D721Med (cell line): ENCODE data around the gene MRM3.
"Not testable (repeated sequence)": the region's sequence is repeated elsewhere in the genome, so short reads cannot be mapped to it uniquely, and the experiment has no call there.

ENCODE experiments used
- DNase-seq: peaks from one replicate; pipeline ENCODE4 v3.0.0; 2011; ENCODE audit warnings: low spot score; ENCODE audit not compliant: insufficient read length
- FAIRE-seq: peaks from 2 replicates; lab custom pipeline; 2011; peaks lifted over from hg19 to GRCh38; lab: Jason Lieb, UNC
- TF ChIP-seq, protein P1 (sequence below): IDR thresholded peaks from 2 replicates; pipeline ENCODE4 v1.5.1; 2012; ENCODE audit warnings: mild to moderate bottlenecking, control low read depth; ENCODE audit not compliant: insufficient read depth; ENCODE audit errors: missing control alignments

The MRM3 gene

DNA sequence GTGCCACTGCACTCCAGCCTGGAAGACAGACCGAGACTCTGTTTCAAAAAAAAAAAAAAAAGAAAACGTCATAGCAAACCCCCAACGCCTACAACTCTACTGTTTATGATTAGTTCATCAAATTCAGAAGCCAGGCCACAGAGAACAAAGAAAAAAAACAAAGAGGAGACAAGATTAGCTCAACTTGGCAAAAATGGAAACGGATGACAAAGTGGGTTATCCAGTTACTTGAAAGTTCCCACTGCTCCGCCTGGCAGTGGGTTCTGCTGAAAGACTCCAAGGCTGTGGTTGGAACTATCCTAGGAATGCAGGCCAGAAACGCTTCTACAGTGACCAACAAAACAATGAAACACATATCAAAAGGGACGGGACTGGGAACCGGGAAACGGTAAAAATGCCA, 53.1 kb downstream of the MRM3 start:
- FAIRE-seq (no peak), DNase-seq (no peak)
- TF ChIP-seq, protein P1, sequence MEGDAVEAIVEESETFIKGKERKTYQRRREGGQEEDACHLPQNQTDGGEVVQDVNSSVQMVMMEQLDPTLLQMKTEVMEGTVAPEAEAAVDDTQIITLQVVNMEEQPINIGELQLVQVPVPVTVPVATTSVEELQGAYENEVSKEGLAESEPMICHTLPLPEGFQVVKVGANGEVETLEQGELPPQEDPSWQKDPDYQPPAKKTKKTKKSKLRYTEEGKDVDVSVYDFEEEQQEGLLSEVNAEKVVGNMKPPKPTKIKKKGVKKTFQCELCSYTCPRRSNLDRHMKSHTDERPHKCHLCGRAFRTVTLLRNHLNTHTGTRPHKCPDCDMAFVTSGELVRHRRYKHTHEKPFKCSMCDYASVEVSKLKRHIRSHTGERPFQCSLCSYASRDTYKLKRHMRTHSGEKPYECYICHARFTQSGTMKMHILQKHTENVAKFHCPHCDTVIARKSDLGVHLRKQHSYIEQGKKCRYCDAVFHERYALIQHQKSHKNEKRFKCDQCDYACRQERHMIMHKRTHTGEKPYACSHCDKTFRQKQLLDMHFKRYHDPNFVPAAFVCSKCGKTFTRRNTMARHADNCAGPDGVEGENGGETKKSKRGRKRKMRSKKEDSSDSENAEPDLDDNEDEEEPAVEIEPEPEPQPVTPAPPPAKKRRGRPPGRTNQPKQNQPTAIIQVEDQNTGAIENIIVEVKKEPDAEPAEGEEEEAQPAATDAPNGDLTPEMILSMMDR: no peak

DNA sequence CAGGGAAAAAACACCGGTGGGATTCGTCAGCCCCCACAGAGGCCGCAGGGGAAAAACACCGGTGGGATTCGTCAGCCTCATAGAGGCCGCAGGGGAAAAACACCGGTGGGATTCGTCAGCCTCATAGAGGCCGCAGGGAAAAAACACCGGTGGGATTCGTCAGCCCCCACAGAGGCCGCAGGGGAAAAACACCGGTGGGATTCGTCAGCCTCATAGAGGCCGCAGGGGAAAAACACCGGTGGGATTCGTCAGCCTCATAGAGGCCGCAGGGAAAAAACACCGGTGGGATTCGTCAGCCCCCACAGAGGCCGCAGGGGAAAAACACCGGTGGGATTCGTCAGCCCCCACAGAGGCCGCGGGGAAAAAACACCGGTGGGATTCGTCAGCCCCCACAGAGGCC, 53.6 kb downstream of the MRM3 start:
- FAIRE-seq, DNase-seq: not testable (repeated sequence)

DNA sequence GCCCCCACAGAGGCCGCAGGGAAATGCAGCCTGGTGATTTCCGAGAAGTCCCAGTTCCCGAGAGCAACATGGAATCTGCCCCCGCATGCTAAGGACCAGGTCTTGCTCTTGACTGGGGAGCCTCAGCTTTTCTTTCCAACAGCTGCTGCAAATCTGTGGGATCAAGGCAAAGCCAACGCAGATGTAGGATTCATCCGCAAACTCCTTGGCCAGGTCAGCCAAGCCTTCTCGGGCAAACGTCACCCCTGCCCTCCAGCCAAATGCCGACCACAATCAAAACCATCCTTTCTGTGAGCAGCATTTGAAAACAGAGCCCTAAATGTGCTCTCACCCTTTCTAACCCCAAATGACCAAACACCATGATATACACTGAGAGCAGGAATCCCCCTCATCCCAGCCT, 54.0 kb downstream of the MRM3 start:
- FAIRE-seq (no peak), DNase-seq (no peak)
- TF ChIP-seq, protein P1: no peak

DNA sequence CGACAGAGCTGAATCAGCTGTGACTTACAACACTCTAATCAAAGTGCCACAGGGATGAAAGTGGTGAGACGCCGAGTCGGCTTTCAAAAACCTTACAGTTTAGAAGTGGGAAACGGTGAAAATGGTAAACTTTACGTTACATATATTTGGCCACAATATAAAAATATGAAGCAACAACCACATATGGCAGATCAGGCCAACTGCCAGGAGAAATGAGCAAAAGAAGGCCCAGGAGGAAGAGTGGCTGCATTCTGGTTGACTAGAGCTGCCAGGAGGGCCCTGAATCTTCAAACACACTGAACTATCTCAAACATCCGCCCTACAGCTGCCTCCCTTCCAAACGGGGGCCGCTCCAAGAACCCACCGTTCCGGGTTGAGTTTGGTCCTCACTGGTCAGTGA, 56.3 kb downstream of the MRM3 start:
- no peak for DNase-seq
- FAIRE-seq: no peak
- TF ChIP-seq, protein P1: no peak

DNA sequence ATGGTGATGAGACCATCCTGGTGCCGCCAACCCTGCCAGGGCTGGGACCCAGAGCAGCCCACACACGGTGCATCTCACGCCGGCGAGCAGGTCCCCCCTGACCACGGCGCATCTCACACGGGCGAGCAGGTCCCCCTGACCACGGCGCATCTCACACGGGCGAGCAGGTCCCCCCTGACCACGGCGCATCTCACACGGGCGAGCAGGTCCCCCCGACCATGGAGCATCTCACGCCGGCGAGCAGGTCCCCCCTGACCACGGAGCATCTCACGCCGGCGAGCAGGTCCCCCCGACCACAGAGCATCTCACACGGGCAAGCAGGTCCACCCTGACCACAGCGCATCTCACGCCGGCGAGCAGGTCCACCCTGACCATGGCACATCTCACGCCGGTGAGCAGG, 59.2 kb downstream of the MRM3 start:
- TF ChIP-seq, protein P1: no peak
- FAIRE-seq (no peak), DNase-seq (no peak)
